ENCODE data around the gene STAT6.

Gene STAT6

GRCh38 chr12:57145460-57146059 is 34.4 kb upstream of the STAT6 start:
- DNase-seq (ENCODE audit: low spot score) = no peak
- TF ChIP-seq CTCF (IDR thresholded peaks at IDR 0.05; ENCODE audit: extremely low read depth, missing control alignments) = no peak

- no peak for TF ChIP-seq CTCF (IDR thresholded peaks at IDR 0.05; ENCODE audit: extremely low read depth, missing control alignments)
- no peak for DNase-seq (ENCODE audit: low spot score)
Measured at GRCh38 chr12:57143454-57143853, 32.3 kb upstream of the STAT6 start.

GRCh38 chr12:57142727-57143126 is 31.6 kb upstream of the STAT6 start:
- TF ChIP-seq CTCF (IDR thresholded peaks at IDR 0.05; ENCODE audit: extremely low read depth, missing control alignments) = no peak
- no peak for DNase-seq (ENCODE audit: low spot score)

GRCh38 chr12:57142121-57142520 is 31.0 kb upstream of the STAT6 start:
- DNase-seq (ENCODE audit: low spot score) = no peak
- no peak for TF ChIP-seq CTCF (IDR thresholded peaks at IDR 0.05; ENCODE audit: extremely low read depth, missing control alignments)

- no peak for TF ChIP-seq CTCF (IDR thresholded peaks at IDR 0.05; ENCODE audit: extremely low read depth, missing control alignments)
- DNase-seq (ENCODE audit: low spot score) = no peak
Measured at GRCh38 chr12:57141249-57141648, 30.1 kb upstream of the STAT6 start.

- no peak for TF ChIP-seq CTCF (IDR thresholded peaks at IDR 0.05; ENCODE audit: extremely low read depth, missing control alignments)
- no peak for DNase-seq (ENCODE audit: low spot score)
Measured at GRCh38 chr12:57139796-57140649, 28.9 kb upstream of the STAT6 start.

GRCh38 chr12:57138526-57139272 is 27.5 kb upstream of the STAT6 start:
- no peak for TF ChIP-seq CTCF (IDR thresholded peaks at IDR 0.05; ENCODE audit: extremely low read depth, missing control alignments)
- no peak for DNase-seq (ENCODE audit: low spot score)
